ENCODE measurements around the gene VPS13C.
A peak's percentile ranks its signal among the peaks of the same experiment; 100 is the strongest.

Gene VPS13C

GRCh38 chr15:61921093-61921492 lies 139.2 kb downstream of the VPS13C start:
- DNase-seq: no peak

GRCh38 chr15:61917457-61917856 lies 142.8 kb downstream of the VPS13C start:
- no peak for DNase-seq

- DNase-seq: no peak
Measured at GRCh38 chr15:61916104-61916503, 144.1 kb downstream of the VPS13C start.

- no peak for DNase-seq
Measured at GRCh38 chr15:61915640-61916039, 144.6 kb downstream of the VPS13C start.

- DNase-seq: no peak
Measured at GRCh38 chr15:61910839-61911369, 149.3 kb downstream of the VPS13C start.

GRCh38 chr15:61908241-61908640 lies 152.0 kb downstream of the VPS13C start:
- no peak for DNase-seq

- DNase-seq: no peak
Measured at GRCh38 chr15:61907753-61908086, 152.5 kb downstream of the VPS13C start.

GRCh38 chr15:61906961-61907752 lies 153.1 kb downstream of the VPS13C start:
- DNase-seq: no peak

GRCh38 chr15:61893146-61893545 lies 167.1 kb downstream of the VPS13C start:
- DNase-seq: no peak

- no peak for DNase-seq
Measured at GRCh38 chr15:61892140-61892539, 168.1 kb downstream of the VPS13C start.

- DNase-seq: no peak
Measured at GRCh38 chr15:61890106-61890505, 170.1 kb downstream of the VPS13C start.

GRCh38 chr15:61889706-61890105 lies 170.5 kb downstream of the VPS13C start:
- no peak for DNase-seq

- no peak for DNase-seq
Measured at GRCh38 chr15:61888074-61888780, 172.0 kb downstream of the VPS13C start.

GRCh38 chr15:61880084-61880483 lies 180.2 kb downstream of the VPS13C start:
- DNase-seq: no peak

- no peak for DNase-seq
Measured at GRCh38 chr15:61879219-61879618, 181.0 kb downstream of the VPS13C start.

GRCh38 chr15:61871926-61872522 lies 188.2 kb downstream of the VPS13C start:
- peak; percentile 45 for DNase-seq

GRCh38 chr15:61869656-61870055 lies 190.6 kb downstream of the VPS13C start:
- DNase-seq: no peak

GRCh38 chr15:61861962-61862361 lies 198.3 kb downstream of the VPS13C start:
- no peak for DNase-seq

GRCh38 chr15:61857169-61857829 lies 202.9 kb downstream of the VPS13C start:
- no peak for DNase-seq

- no peak for DNase-seq
Measured at GRCh38 chr15:61856295-61856694, 204.0 kb downstream of the VPS13C start.

GRCh38 chr15:61853195-61853594 lies 207.1 kb downstream of the VPS13C start:
- no peak for DNase-seq

GRCh38 chr15:61851955-61852354 lies 208.3 kb downstream of the VPS13C start:
- no peak for DNase-seq

- no peak for DNase-seq
Measured at GRCh38 chr15:61849447-61849846, 210.8 kb downstream of the VPS13C start.
